Measurements from ENCODE around the gene CDCA4.

Gene CDCA4

GRCh38 chr14:105007593-105008264 is 13.2 kb downstream of the CDCA4 start:
- in situ Hi-C loops (cut with MboI; ENCODE audit: low pct_unique_long_range_greater_than_20kb, low sequenced_read_pairs, unreplicated experiment), result no loop called here
- DNase-seq (ENCODE audit: low spot score), result no peak
- no peak for TF ChIP-seq CTCF (IDR thresholded peaks at IDR 0.05; ENCODE audit: extremely low read depth, insufficient read depth, missing control alignments)

GRCh38 chr14:105006831-105007592 is 13.9 kb downstream of the CDCA4 start:
- no peak for TF ChIP-seq CTCF (IDR thresholded peaks at IDR 0.05; ENCODE audit: extremely low read depth, insufficient read depth, missing control alignments)
- no peak for DNase-seq (ENCODE audit: low spot score)
- in situ Hi-C loops (cut with MboI; ENCODE audit: low pct_unique_long_range_greater_than_20kb, low sequenced_read_pairs, unreplicated experiment), result no loop called here

- no peak for TF ChIP-seq CTCF (IDR thresholded peaks at IDR 0.05; ENCODE audit: extremely low read depth, insufficient read depth, missing control alignments)
- DNase-seq (ENCODE audit: low spot score), result no peak
- in situ Hi-C loops (cut with MboI; ENCODE audit: low pct_unique_long_range_greater_than_20kb, low sequenced_read_pairs, unreplicated experiment), result no loop called here
Measured at GRCh38 chr14:105005929-105006830, 14.7 kb downstream of the CDCA4 start.

GRCh38 chr14:105005329-105005928 is 15.5 kb downstream of the CDCA4 start:
- no peak for TF ChIP-seq CTCF (IDR thresholded peaks at IDR 0.05; ENCODE audit: extremely low read depth, insufficient read depth, missing control alignments)
- in situ Hi-C loops (cut with MboI; ENCODE audit: low pct_unique_long_range_greater_than_20kb, low sequenced_read_pairs, unreplicated experiment), result no loop called here
- no peak for DNase-seq (ENCODE audit: low spot score)

GRCh38 chr14:104999361-104999760 is 21.5 kb downstream of the CDCA4 start:
- no peak for TF ChIP-seq CTCF (IDR thresholded peaks at IDR 0.05; ENCODE audit: extremely low read depth, insufficient read depth, missing control alignments)
- in situ Hi-C loops (cut with MboI; ENCODE audit: low pct_unique_long_range_greater_than_20kb, low sequenced_read_pairs, unreplicated experiment), result no loop called here
- no peak for DNase-seq (ENCODE audit: low spot score)

GRCh38 chr14:104998801-104999200 is 22.1 kb downstream of the CDCA4 start:
- TF ChIP-seq CTCF (IDR thresholded peaks at IDR 0.05; ENCODE audit: extremely low read depth, insufficient read depth, missing control alignments), result no peak
- in situ Hi-C loops (cut with MboI; ENCODE audit: low pct_unique_long_range_greater_than_20kb, low sequenced_read_pairs, unreplicated experiment), result no loop called here
- DNase-seq (ENCODE audit: low spot score), result no peak
